CD8-positive, alpha-beta memory T cell (primary cell): Measurements from ENCODE around the gene SPRY2. TPM values are rescaled to one million over a fixed set of nuclear protein-coding genes. Genes with fewer than 3 reads are reported as not detected.
"Not testable (repeated sequence)": the region's sequence is repeated elsewhere in the genome, so short reads cannot be mapped to it uniquely, and the experiment has no call there.

Experiments used
- CTCF ChIA-PET: fragments of 350-600 bp; sonication (Branson Sonifier 250); formaldehyde crosslinking; loops from one replicate; lab custom pipeline; 2021; ENCODE audit warnings: antibody characterized with exemption; lab: Charles Lee
- POLR2A ChIA-PET: fragments of 350-600 bp; sonication (Branson Sonifier 250); formaldehyde crosslinking; loops from one replicate; lab custom pipeline; 2021; ENCODE audit warnings: antibody characterized with exemption; lab: Charles Lee
- DNase-seq, 5 donors: peaks; one replicate each; pipeline versions ENCODE4 v3.0.0 to v3.0.0-alpha.2; 2020 to 2022; ENCODE audit warnings: mixed read lengths in 1 of 5
- H3K27ac ChIP-seq: one replicate; pipeline ENCODE4 v1.7.0; 2013; ENCODE audit warnings: low read depth, mild to moderate bottlenecking, low read length, moderate library complexity
- H3K27me3 ChIP-seq: 2 replicates; pipeline ENCODE4 v1.7.0; 2013; ENCODE audit warnings: low read length, mild to moderate bottlenecking; ENCODE audit not compliant: insufficient read depth, poor library complexity, severe bottlenecking
- H3K36me3 ChIP-seq: 2 replicates; pipeline ENCODE4 v1.7.0; 2013; ENCODE audit warnings: mild to moderate bottlenecking, low read length, moderate library complexity; ENCODE audit not compliant: insufficient read depth
- H3K4me1 ChIP-seq: 2 replicates; pipeline ENCODE4 v1.7.0; 2013; ENCODE audit warnings: mild to moderate bottlenecking, low read length, moderate library complexity; ENCODE audit not compliant: insufficient read depth
- H3K4me3 ChIP-seq: 2 replicates; pipeline ENCODE4 v1.7.0; 2013; ENCODE audit warnings: mild to moderate bottlenecking, low read length
- H3K9me3 ChIP-seq: 2 replicates; pipeline ENCODE4 v1.7.0; 2013; ENCODE audit warnings: mild to moderate bottlenecking, low read length
- H3K27ac Mint-ChIP-seq, 8 donors: one replicate each; pipeline ENCODE4 v1.8.0; 2020 to 2021; ENCODE audit warnings: mixed read lengths in 8 of 8, mild to moderate bottlenecking in 6 of 8, inconsistent platforms in 3 of 8, moderate library complexity in 3 of 8
- H3K27me3 Mint-ChIP-seq, 2 donors: one replicate each; pipeline ENCODE4 v1.8.0; 2020 to 2021; ENCODE audit warnings: mixed read lengths in 2 of 2, mild to moderate bottlenecking in 1 of 2, moderate library complexity in 1 of 2
- H3K36me3 Mint-ChIP-seq, 3 donors: one replicate each; pipeline ENCODE4 v1.8.0; 2020 to 2021; ENCODE audit warnings: mixed read lengths in 3 of 3, inconsistent platforms in 1 of 3, mild to moderate bottlenecking in 1 of 3
- H3K4me1 Mint-ChIP-seq, 3 donors: one replicate each; pipeline ENCODE4 v1.8.0; 2020 to 2021; ENCODE audit warnings: mixed read lengths in 3 of 3, inconsistent platforms in 1 of 3, mild to moderate bottlenecking in 1 of 3
- H3K4me3 Mint-ChIP-seq, 7 donors: one replicate each; pipeline ENCODE4 v1.8.0; 2020 to 2021; ENCODE audit warnings: mixed read lengths in 7 of 7, mild to moderate bottlenecking in 6 of 7, moderate library complexity in 4 of 7, inconsistent platforms in 2 of 7
- H3K9me3 Mint-ChIP-seq, 5 donors: one replicate each; pipeline ENCODE4 v1.8.0; 2020 to 2022; ENCODE audit warnings: mixed read lengths in 5 of 5, mild to moderate bottlenecking in 3 of 5, moderate library complexity in 2 of 5, inconsistent platforms in 1 of 5
- polyA plus RNA-seq: library from polyadenylated mRNA; unstranded; fragments of 300-500 nt; fragmentation: Illumina TruSeq; gene quantifications from one replicate; pipeline ENCODE4 v1.2.3, GENCODE V29; 2021
- total RNA-seq, 2 experiments: library from RNA; stranded (reverse); gene quantifications; one replicate each; pipeline ENCODE4 v1.2.3, GENCODE V29; 2021

SPRY2 gene
- total and polyA plus RNA-seq, 3 experiments from 2014 or later = 0.91 to 10.5 (median 1.1) TPM

DNA sequence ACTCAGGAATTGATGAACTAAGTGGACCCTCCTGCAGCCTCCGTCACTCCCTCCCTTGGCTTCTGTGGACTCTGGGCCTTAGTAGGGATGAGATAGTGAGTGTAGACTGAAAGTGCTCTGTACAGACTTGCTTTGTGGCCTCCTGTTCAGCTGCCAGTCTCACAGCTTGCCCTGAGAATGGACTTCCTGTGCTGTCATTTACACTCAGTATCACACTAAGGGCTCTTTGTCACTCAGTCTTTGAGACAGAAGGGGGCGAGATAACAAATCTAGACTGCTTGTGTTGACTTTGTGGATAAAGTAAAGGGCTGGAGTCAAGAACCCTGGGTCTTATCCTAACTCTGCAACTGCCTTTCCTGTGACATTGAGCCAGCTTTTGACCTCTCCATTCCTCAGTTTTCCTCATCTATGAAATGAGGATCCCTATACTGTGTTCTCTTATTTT lies 21.0 kb upstream of the SPRY2 start:
- no peaks in the 10 kb centered on the region for H3K9me3 ChIP-seq
- no peaks in the 10 kb centered on the region for H3K9me3 Mint-ChIP-seq
- peak overlapping the region in 1 of 8 donors; percentile 52 for H3K27ac Mint-ChIP-seq
- POLR2A ChIA-PET = no interaction called here
- no peak overlapping the region for H3K4me3 Mint-ChIP-seq
- no peak for DNase-seq
- no peaks in the 10 kb centered on the region for H3K27me3 ChIP-seq
- H3K4me1 ChIP-seq = no peaks in the 10 kb centered on the region
- H3K4me3 ChIP-seq = no peak overlapping the region
- no peak overlapping the region for H3K27ac ChIP-seq
- CTCF ChIA-PET = interaction anchor here (1.0 kb wide), 1 partner anchor 19 kb away, joined by 4 read pairs; no protein-coding TSS in a partner anchor
- H3K27me3 Mint-ChIP-seq = no peaks in the 10 kb centered on the region
- H3K36me3 Mint-ChIP-seq = no peaks in the 10 kb centered on the region
- H3K4me1 Mint-ChIP-seq = peaks cover 3 to 5% (median 4%) of the 10 kb centered on the region in 3 donors
- H3K36me3 ChIP-seq = no peaks in the 10 kb centered on the region

DNA sequence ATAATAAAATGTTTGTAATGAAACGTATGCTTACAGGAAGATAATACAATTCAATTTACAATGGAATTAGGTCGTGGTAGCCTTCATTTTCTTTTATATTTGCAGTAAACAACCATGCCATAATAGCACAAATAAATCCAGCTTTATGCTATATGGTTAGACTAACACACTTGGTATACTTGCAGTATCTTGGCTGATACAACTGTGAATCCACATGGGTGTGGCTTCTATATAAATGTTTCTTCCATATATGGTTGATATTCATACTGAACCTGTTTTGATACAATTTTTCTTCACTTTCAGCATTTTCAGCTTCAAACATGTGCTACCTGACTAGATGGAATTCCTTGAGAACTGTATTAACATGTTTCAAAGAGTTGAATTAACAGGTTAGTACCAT lies 20.4 kb upstream of the SPRY2 start:
- no peaks in the 10 kb centered on the region for H3K4me1 ChIP-seq
- H3K27ac ChIP-seq = no peak overlapping the region
- no peaks in the 10 kb centered on the region for H3K9me3 ChIP-seq
- POLR2A ChIA-PET = no interaction called here
- CTCF ChIA-PET = interaction anchor here (1.0 kb wide), 1 partner anchor 18 kb away, joined by 4 read pairs; no protein-coding TSS in a partner anchor
- H3K4me1 Mint-ChIP-seq = peaks cover 3 to 5% (median 4%) of the 10 kb centered on the region in 3 donors
- no peaks in the 10 kb centered on the region for H3K36me3 ChIP-seq
- H3K27ac Mint-ChIP-seq = no peak overlapping the region
- H3K9me3 Mint-ChIP-seq = peaks cover 0 to 2% (median 0%) of the 10 kb centered on the region in 5 donors
- no peaks in the 10 kb centered on the region for H3K36me3 Mint-ChIP-seq
- no peak for DNase-seq
- no peak overlapping the region for H3K4me3 ChIP-seq
- no peaks in the 10 kb centered on the region for H3K27me3 ChIP-seq
- H3K27me3 Mint-ChIP-seq = no peaks in the 10 kb centered on the region
- no peak overlapping the region for H3K4me3 Mint-ChIP-seq

DNA sequence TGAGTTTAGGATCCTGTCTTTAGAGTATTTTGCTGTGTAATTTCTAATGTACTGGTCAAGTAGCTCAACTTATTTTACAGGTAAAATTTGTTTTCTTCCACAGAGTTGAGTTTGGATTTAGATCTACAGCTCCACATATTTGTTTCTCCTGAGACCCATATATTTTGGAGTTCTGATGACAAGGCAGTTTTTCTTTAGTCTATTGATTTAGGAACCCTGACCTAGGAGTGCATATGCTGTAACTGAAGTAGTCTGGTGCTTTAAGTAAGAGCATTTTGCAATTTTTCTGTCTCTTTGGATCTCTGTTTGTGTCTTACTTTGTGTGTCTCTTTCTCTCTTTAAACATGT lies 19.5 kb upstream of the SPRY2 start:
- H3K27me3 ChIP-seq = no peaks in the 10 kb centered on the region
- Mint-ChIP-seq H3K4me1 (peaks cover 3 to 5% (median 4%) of the 10 kb centered on the region in 3 donors), H3K27ac (no peak overlapping the region), H3K4me3 (no peak overlapping the region), H3K27me3 (no peaks in the 10 kb centered on the region), H3K36me3 (no peaks in the 10 kb centered on the region), H3K9me3 (peaks cover 0 to 2% (median 0%) of the 10 kb centered on the region in 5 donors)
- no peaks in the 10 kb centered on the region for H3K9me3 ChIP-seq
- POLR2A ChIA-PET = no interaction called here
- H3K27ac ChIP-seq = no peak overlapping the region
- H3K4me1 ChIP-seq = no peaks in the 10 kb centered on the region
- H3K4me3 ChIP-seq = no peak overlapping the region
- CTCF ChIA-PET = interaction anchor here (1.8 kb wide), 1 partner anchor 18 kb away, joined by 8 read pairs; no protein-coding TSS in a partner anchor
- no peaks in the 10 kb centered on the region for H3K36me3 ChIP-seq
- DNase-seq = no peak

DNA sequence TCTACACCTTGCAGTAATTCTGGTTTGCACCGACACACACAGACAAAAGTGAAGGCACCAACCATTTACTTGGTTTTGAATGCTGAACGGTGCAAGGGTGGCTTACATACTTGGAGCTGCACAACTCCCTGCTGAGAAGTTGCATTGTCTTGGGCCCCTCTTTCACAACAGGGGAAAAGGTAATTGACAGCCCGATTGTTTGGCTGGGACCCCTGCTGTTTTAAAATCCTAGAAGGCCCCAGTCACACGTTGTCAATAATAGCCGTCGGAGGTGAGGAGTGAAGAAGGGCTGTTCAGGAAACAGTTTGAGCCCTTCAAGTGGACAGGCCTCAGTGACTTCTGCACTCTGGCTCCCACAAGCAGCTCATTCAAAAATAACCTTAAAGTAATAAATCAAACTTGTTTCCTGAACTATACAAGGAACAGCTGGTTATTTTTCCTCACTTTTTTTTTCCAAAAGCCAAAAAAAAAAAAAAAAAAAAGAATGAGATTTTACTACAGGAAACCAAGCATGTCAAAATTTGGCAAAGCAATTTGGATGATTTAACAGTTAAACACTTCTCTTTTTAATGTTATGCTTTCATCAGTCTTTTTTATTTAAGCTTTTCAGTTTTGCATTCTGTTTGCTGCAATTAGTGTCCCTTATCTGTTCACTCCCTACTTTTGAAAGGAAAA lies 19.0 kb upstream of the SPRY2 start:
- no peaks in the 10 kb centered on the region for H3K9me3 ChIP-seq
- ChIA-PET POLR2A (no interaction called here), CTCF (interaction anchor here (1.8 kb wide), 1 partner anchor 17 kb away, joined by 8 read pairs; no protein-coding TSS in a partner anchor)
- no peak overlapping the region for H3K4me3 ChIP-seq
- no peak overlapping the region for H3K27ac Mint-ChIP-seq
- H3K27me3 Mint-ChIP-seq = no peaks in the 10 kb centered on the region
- H3K9me3 Mint-ChIP-seq = peaks cover 0 to 2% (median 0%) of the 10 kb centered on the region in 5 donors
- H3K36me3 ChIP-seq = no peaks in the 10 kb centered on the region
- no peaks in the 10 kb centered on the region for H3K4me1 ChIP-seq
- no peak overlapping the region for H3K4me3 Mint-ChIP-seq
- H3K36me3 Mint-ChIP-seq = no peaks in the 10 kb centered on the region
- H3K27ac ChIP-seq = no peak overlapping the region
- H3K4me1 Mint-ChIP-seq = peaks cover 3 to 5% (median 4%) of the 10 kb centered on the region in 3 donors
- H3K27me3 ChIP-seq = no peaks in the 10 kb centered on the region
- no peak for DNase-seq

DNA sequence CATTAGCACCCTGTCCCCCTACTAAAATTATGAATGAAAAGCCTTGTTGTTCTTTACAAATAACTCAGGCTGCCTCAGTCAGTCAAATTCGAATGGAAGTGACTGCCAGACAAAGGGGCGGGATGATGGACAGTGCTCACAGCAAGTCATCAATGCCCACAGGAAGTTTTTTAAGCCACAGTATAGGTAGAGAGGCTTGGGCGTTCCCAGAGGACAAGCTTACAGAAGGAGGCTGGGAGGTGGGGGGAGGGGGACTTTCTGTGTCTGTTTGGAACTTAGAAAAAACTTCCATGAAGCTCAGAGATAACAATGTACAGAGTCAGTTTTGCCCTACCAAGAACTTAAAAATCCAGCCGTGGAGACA lies 18.5 kb upstream of the SPRY2 start:
- Mint-ChIP-seq H3K27me3 (no peaks in the 10 kb centered on the region), H3K4me3 (no peak overlapping the region), H3K9me3 (peaks cover 0 to 2% (median 0%) of the 10 kb centered on the region in 5 donors), H3K4me1 (peaks cover 3 to 5% (median 4%) of the 10 kb centered on the region in 3 donors), H3K36me3 (no peaks in the 10 kb centered on the region), H3K27ac (no peak overlapping the region)
- H3K27me3 ChIP-seq = no peaks in the 10 kb centered on the region
- H3K4me1 ChIP-seq = no peaks in the 10 kb centered on the region
- H3K27ac ChIP-seq = no peak overlapping the region
- no peaks in the 10 kb centered on the region for H3K36me3 ChIP-seq
- no peaks in the 10 kb centered on the region for H3K9me3 ChIP-seq
- ChIA-PET POLR2A (no interaction called here), CTCF (interaction anchor here (1.8 kb wide), 1 partner anchor 17 kb away, joined by 8 read pairs; no protein-coding TSS in a partner anchor)
- no peak for DNase-seq
- no peak overlapping the region for H3K4me3 ChIP-seq

DNA sequence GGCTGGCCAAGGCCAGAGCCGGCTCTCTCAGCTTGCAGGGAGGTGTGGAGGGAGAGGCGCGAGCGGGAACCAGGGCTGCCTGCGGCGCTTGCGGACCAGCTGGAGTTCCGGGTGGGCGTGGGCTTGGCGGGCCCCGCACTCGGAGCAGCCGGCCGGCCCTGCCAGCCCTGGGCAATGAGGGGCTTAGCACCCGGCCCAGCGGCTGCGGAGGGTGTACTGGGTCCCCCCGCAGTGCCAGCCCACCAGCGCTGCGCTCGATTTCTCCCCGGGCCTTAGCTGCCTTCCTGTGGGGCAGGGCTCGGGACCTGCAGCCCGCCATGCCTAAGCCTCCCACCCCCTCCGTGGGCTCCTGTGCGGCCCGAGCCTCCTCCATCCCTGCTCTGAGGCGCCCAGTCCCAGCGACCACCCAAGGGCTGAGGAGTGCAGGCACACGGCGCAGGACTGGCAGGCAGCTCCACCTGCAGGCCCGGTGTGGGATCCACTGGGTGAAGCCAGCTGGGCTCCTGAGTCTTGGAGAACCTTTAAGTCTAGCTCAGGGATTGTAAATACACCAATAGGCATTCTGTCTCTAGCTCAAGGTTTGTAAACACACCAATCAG lies 14.7 kb upstream of the SPRY2 start:
- H3K4me1 Mint-ChIP-seq, H3K9me3 ChIP-seq, H3K9me3 Mint-ChIP-seq, H3K27me3 ChIP-seq, H3K4me1 ChIP-seq, H3K27ac ChIP-seq, H3K36me3 ChIP-seq, H3K4me3 ChIP-seq, H3K27ac Mint-ChIP-seq, DNase-seq, H3K27me3 Mint-ChIP-seq, POLR2A ChIA-PET, H3K4me3 Mint-ChIP-seq, H3K36me3 Mint-ChIP-seq: not testable (repeated sequence)
- CTCF ChIA-PET = interaction anchor here (2.8 kb wide), 1 partner anchor 13 kb away, joined by 10 read pairs; no protein-coding TSS in a partner anchor

DNA sequence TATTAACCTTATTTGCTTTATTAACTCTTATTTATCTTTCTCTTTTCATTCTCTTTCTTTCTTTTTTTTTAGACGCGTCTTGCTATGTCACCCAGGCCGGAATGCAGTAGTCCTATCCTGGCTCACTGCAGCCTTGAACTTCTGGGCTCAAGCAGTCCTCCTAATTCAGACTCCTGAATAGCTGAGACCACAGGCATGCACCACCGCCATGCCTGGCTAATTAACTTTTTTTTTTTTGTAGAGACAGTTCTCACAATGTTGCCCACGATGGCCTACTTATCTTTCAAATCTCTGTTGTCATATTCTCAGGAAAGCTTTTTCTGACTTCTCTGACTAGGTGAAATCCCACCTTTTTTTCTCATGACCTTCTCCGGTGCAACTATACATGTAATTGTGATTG lies 7.8 kb upstream of the SPRY2 start:
- Histone ChIP-seq H3K4me1 (no peaks in the 10 kb centered on the region), H3K4me3 (no peak overlapping the region), H3K27me3 (no peaks in the 10 kb centered on the region), H3K9me3 (no peaks in the 10 kb centered on the region), H3K36me3 (no peaks in the 10 kb centered on the region), H3K27ac (no peak overlapping the region)
- POLR2A ChIA-PET = interaction anchor here (0.7 kb wide), 1 partner anchor 127 kb away, joined by 3 read pairs; no protein-coding TSS in a partner anchor
- CTCF ChIA-PET = no interaction called here
- no peak for DNase-seq
- H3K27me3 Mint-ChIP-seq = peaks cover 2 to 38% of the 10 kb centered on the region in 2 donors
- peaks cover 0 to 3% (median 0%) of the 10 kb centered on the region in 5 donors for H3K9me3 Mint-ChIP-seq
- peak overlapping the region in 1 of 7 donors; percentile 14 for H3K4me3 Mint-ChIP-seq
- H3K36me3 Mint-ChIP-seq = no peaks in the 10 kb centered on the region
- no peak overlapping the region for H3K27ac Mint-ChIP-seq
- peaks cover 0 to 3% (median under 1%) of the 10 kb centered on the region in 3 donors for H3K4me1 Mint-ChIP-seq

DNA sequence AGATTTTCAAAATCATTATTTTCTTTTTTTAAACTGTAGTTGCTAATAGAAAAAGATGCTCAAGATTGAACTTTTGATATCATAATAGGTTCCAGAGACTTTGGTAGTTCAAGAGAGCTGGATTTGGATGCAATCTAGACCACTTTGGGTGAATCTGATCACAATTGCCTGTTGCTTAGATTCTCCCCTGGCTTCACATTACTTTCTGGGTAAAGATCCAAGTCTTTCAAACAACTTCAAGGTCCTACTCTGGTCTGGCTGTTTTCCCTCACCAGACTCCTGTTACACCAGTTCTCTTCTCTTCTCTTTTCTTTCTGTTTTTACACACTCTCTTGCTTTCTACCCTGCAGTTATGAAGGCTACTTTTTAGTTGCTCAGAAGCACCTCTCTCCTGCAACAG lies 7.4 kb upstream of the SPRY2 start:
- no peaks in the 10 kb centered on the region for H3K4me1 ChIP-seq
- Mint-ChIP-seq H3K9me3 (peaks cover 0 to 3% (median 0%) of the 10 kb centered on the region in 5 donors), H3K27ac (no peak overlapping the region), H3K4me1 (peaks cover 4 to 6% (median 4%) of the 10 kb centered on the region in 3 donors), H3K27me3 (peaks cover 3 to 42% of the 10 kb centered on the region in 2 donors), H3K36me3 (no peaks in the 10 kb centered on the region), H3K4me3 (no peak overlapping the region)
- no peak for DNase-seq
- no peak overlapping the region for H3K27ac ChIP-seq
- no peaks in the 10 kb centered on the region for H3K9me3 ChIP-seq
- no peak overlapping the region for H3K4me3 ChIP-seq
- no peaks in the 10 kb centered on the region for H3K36me3 ChIP-seq
- H3K27me3 ChIP-seq = no peaks in the 10 kb centered on the region
- ChIA-PET CTCF (no interaction called here), POLR2A (no interaction called here)
